Small intestine (tissue), 7 donors: ENCODE data around the gene CEP41. TPM values are rescaled to one million over a fixed set of nuclear protein-coding genes. Genes with fewer than 3 reads are reported as not detected.
"Not testable (repeated sequence)": the region's sequence is repeated elsewhere in the genome, so short reads cannot be mapped to it uniquely, and the experiment has no call there.

Experiments
- DNase-seq, 2 donors: peaks; one replicate each; pipeline versions ENCODE4 v3.0.0 to v3.0.0-alpha.2; 2013
- FAIRE-seq: peaks from 2 replicates; lab custom pipeline; 2012; peaks lifted over from hg19 to GRCh38; lab: Jason Lieb, UNC
- H3K27ac ChIP-seq, 3 donors: one replicate each; pipeline ENCODE4 v1.5.1; 2013; ENCODE audit warnings: low read length in 2 of 3, mild to moderate bottlenecking in 2 of 3, control low read depth in 1 of 3, inconsistent platforms in 1 of 3, low read depth in 1 of 3, moderate library complexity in 1 of 3
- H3K27me3 ChIP-seq, 3 donors: one replicate each; pipeline ENCODE4 v1.6.1; 2013; ENCODE audit warnings: low read length in 3 of 3, inconsistent platforms in 1 of 3; ENCODE audit not compliant: control insufficient read depth in 3 of 3, insufficient read depth in 3 of 3
- H3K36me3 ChIP-seq, 3 donors: one replicate each; pipeline ENCODE4 v1.6.1; 2013; ENCODE audit warnings: low read length in 3 of 3, inconsistent platforms in 1 of 3, low read depth in 1 of 3, mild to moderate bottlenecking in 1 of 3, moderate library complexity in 1 of 3; ENCODE audit not compliant: control insufficient read depth in 3 of 3, insufficient read depth in 2 of 3
- H3K4me1 ChIP-seq, 3 donors: one replicate each; pipeline ENCODE4 v1.6.1; 2013; ENCODE audit warnings: low read length in 2 of 3, inconsistent platforms in 1 of 3, low read depth in 1 of 3, mild to moderate bottlenecking in 1 of 3, moderate library complexity in 1 of 3; ENCODE audit not compliant: control insufficient read depth in 3 of 3, insufficient read depth in 2 of 3
- H3K4me3 ChIP-seq, 3 donors: one replicate each; pipeline ENCODE4 v1.5.1; 2013; ENCODE audit warnings: low read length in 3 of 3, control low read depth in 1 of 3, inconsistent platforms in 1 of 3, low read depth in 1 of 3, mild to moderate bottlenecking in 1 of 3, moderate library complexity in 1 of 3
- H3K9me3 ChIP-seq, 2 donors: one replicate each; pipeline ENCODE4 v1.6.1; 2013; ENCODE audit warnings: low read depth in 1 of 2, low read length in 1 of 2; ENCODE audit not compliant: control insufficient read depth in 2 of 2, insufficient read depth in 1 of 2
- WGBS, 3 donors: extraction: QIAGEN DNeasy Blood & Tissue Kit; methylation state at CpG; one replicate each; pipeline ENCODE4 v1.1.7; 2013; 5-methylcytosine and 5-hydroxymethylcytosine counted together
- polyA plus RNA-seq, 4 donors: library from polyadenylated mRNA; stranded (reverse) in 3 of 4; unstranded in 1 of 4; fragments of 200-250 nt in 3 of 4; fragments of 120-200 nt in 1 of 4; gene quantifications; one replicate each; pipeline versions ENCODE4 v1.2.1 to v1.2.3, GENCODE V29; 2013
- donor health status: healthy with polysubstance abuse.
- donor health status: control.
- donor health status: control.
- donor health status: Bipolar disorder and iron deficiency.
- donor health status: healthy.

CEP41 gene
- polyA plus RNA-seq, 4 donors, result 3.0 to 11.8 (median 6.2) TPM; not detected in 1

- Histone ChIP-seq H3K27me3 (no peaks in the 10 kb centered on the region), H3K4me1 (peaks cover 0 to 23% (median 0%) of the 10 kb centered on the region in 3 donors), H3K4me3 (no peak overlapping the region), H3K36me3 (no peaks in the 10 kb centered on the region), H3K9me3 (peaks cover 0 to 7% of the 10 kb centered on the region in 2 donors), H3K27ac (no peak overlapping the region)
- 90 to 95% (median 91%) methylated on average over 39 to 41 of the region's 41 CpGs for WGBS, 3 donors
- no peak for FAIRE-seq
- no peak for DNase-seq
These were observed 59.1 kb downstream of the CEP41 start for GRCh38 chr7:130381468-130382312.

GRCh38 chr7:130380861-130381455, 59.9 kb downstream of the CEP41 start:
- no peak for FAIRE-seq
- Histone ChIP-seq H3K4me3 (no peak overlapping the region), H3K9me3 (peaks cover 0 to 14% of the 10 kb centered on the region in 2 donors), H3K4me1 (peaks cover 0 to 23% (median 0%) of the 10 kb centered on the region in 3 donors), H3K36me3 (no peaks in the 10 kb centered on the region), H3K27me3 (no peaks in the 10 kb centered on the region), H3K27ac (no peak overlapping the region)
- no peak for DNase-seq
- WGBS, 3 donors, result 78 to 90% (median 84%) methylated on average over 6 to 7 of the region's 7 CpGs

DNA sequence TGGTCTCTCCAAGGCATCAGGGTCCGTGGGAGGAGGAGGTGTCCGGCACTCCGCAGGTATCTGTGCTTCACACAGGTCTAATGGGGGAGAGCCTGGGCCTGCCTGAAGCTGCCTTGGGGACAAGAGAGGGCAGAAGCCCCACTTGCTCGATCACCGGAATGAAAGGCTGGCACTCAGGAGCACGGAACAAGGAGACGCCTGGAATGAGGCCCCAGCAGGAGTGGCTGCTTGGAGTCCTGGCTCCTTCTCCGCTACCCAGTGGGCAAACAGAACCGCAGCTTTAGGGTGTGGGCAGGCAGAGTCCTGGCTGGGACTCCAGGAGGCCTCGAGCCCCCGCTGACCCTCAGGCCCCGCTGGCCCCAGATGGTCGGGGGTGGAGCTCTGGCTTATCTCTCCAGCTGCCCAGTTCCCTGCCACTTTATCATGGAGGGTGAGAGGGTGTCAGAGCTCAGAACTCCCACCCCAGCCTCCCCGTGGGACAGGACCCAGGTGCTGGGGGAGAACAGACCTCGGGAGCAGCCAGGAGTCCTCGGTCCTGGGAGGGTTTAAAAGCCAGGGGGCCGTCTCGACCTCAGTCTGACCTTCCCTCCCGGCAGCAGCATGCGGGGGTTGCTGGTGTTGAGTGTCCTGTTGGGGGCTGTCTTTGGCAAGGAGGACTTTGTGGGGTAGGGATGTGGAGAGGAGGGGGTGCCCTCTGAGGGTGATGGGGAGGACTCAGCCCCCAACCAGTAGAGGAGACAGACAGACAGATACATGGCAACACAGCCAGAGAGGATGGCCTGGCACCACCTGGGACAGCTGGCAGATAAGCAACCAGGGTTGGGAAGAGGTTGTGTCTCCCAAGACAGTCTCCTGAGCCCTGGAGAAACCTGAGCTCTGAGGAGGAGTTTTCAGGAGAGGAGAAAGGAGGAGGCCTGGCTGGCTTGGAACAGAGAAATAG, 60.6 kb downstream of the CEP41 start, which contains the start of gene CPA1:
Gene CPA1, plus strand, starts transcription at position 574 of the 940 bp plus-strand sequence. Its CDS starts 27 bp downstream, at position 601.
- WGBS, 3 donors, result 57 to 61% (median 60%) methylated on average over 19 to 20 of the region's 20 CpGs
- Histone ChIP-seq H3K9me3 (peaks cover 0 to 21% of the 10 kb centered on the region in 2 donors), H3K4me3 (no peak within 1 kb of the TSS), H3K36me3 (no peaks in the 10 kb centered on the region), H3K27me3 (no peaks in the 10 kb centered on the region), H3K4me1 (peaks cover 0 to 23% (median 0%) of the 10 kb centered on the region in 3 donors), H3K27ac (no peak within 1 kb of the TSS)
- FAIRE-seq, result no peak
- no peak for DNase-seq

GRCh38 chr7:130379532-130379920, 61.3 kb downstream of the CEP41 start:
- H3K27ac ChIP-seq, result no peak overlapping the region
- FAIRE-seq, result no peak

DNA sequence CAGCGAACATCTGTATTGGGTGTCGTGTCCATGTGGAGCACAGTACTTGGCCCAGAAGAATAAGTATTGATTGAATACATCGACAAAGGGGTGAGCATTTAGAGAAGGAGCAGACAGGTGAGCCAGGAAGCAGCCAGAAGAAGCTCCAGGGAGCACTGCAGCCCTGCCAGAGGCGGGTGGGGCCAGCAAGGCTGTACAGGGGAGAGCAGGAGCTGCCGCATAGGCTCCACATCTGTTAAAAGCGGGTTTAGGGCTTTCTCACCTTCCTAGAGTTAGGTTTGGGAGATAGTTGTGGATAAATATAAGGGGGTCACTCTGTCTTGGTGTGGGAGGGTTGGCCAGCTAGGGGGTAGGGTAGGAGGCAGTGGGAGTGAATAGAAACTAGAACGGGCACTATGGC, 61.8 kb downstream of the CEP41 start:
- Histone ChIP-seq H3K9me3 (peaks cover 0 to 21% of the 10 kb centered on the region in 2 donors), H3K4me1 (peaks cover 0 to 30% (median 0%) of the 10 kb centered on the region in 3 donors), H3K4me3 (no peak overlapping the region), H3K27me3 (no peaks in the 10 kb centered on the region), H3K27ac (no peak overlapping the region), H3K36me3 (no peaks in the 10 kb centered on the region)
- no peak for FAIRE-seq
- DNase-seq, result no peak
- WGBS, 3 donors, result 81 to 90% (median 85%) methylated on average over 7 of the region's 7 CpGs

More at GRCh38 chr7:130379532-130379920, 61.3 kb downstream of the CEP41 start:
- Histone ChIP-seq H3K27me3 (no peaks in the 10 kb centered on the region), H3K9me3 (peaks cover 0 to 21% of the 10 kb centered on the region in 2 donors), H3K36me3 (no peaks in the 10 kb centered on the region), H3K4me3 (no peak overlapping the region), H3K4me1 (peaks cover 0 to 25% (median 0%) of the 10 kb centered on the region in 3 donors)
- no peak for DNase-seq
- 77 to 84% (median 83%) methylated on average over 10 of the region's 10 CpGs for WGBS, 3 donors

DNA sequence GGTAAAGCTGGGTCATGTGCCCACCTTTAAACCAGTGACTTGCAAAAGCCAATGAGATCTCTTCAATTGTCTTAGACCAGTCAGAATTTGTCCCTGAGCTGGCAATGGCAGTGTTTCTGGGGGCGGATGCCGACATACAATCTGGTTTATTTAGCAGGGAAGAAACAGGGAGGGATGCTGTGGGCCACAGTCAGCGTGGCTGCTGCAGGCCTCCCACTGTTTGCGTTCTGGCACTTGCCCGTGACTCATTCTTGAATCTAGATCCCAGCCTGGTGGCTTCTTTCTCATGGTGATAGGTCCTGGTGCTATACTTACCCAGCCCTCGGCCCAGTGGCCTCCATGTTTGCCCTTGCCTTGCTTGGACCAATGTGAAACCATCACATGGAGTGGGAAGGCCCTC, 63.6 kb downstream of the CEP41 start:
- Histone ChIP-seq H3K27ac (no peak overlapping the region), H3K27me3 (no peaks in the 10 kb centered on the region), H3K9me3 (peaks cover 0 to 21% of the 10 kb centered on the region in 2 donors), H3K4me3 (no peak overlapping the region), H3K4me1 (peaks cover 0 to 48% (median 0%) of the 10 kb centered on the region in 3 donors), H3K36me3 (no peaks in the 10 kb centered on the region)
- DNase-seq (no peak), FAIRE-seq (no peak)
- 81 to 92% (median 84%) methylated on average over 6 of the region's 6 CpGs for WGBS, 3 donors

DNA sequence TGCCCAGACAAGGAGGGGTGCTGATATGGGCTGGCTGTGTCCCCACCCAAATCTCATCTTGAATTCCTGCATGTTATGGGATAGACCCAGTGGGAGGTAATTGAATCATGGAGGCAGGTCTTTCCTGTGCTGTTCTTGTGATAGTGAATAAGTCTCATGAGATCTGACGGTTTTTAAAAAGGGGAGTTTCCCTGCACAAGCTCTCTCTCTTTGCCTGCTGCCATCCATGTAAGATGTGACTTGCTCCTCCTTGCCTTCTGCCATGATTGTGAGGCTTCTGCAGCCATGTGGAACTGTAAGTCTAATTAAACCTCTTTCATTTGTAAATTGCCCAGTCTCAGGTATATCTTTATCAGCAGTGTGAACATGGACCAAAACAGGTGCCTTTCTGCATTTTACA, 64.4 kb downstream of the CEP41 start:
- not testable (repeated sequence) for DNase-seq, H3K36me3 ChIP-seq, FAIRE-seq, H3K27ac ChIP-seq, H3K27me3 ChIP-seq, H3K4me3 ChIP-seq
- Histone ChIP-seq H3K9me3 (peaks cover 0 to 21% of the 10 kb centered on the region in 2 donors), H3K4me1 (peaks cover 0 to 52% (median 0%) of the 10 kb centered on the region in 3 donors)
- 80 to 95% (median 93%) methylated on average over 1 of the region's 1 CpG for WGBS, 3 donors
